ENCODE results near the gene RCC2.
"Not testable (repeated sequence)": the region's sequence is repeated elsewhere in the genome, so short reads cannot be mapped to it uniquely, and the experiment has no call there.

RCC2 gene

GRCh38 chr1:17412093-17412870, 27.2 kb downstream of the RCC2 start:
- ATAC-seq (ENCODE audit: low read depth) (no peak), DNase-seq (ENCODE audit: low spot score) (no peak)
- no peak for TF ChIP-seq CTCF (IDR thresholded peaks at IDR 0.05; ENCODE audit: poor library complexity, severe bottlenecking)
- Histone ChIP-seq H3K27me3 (ENCODE audit: insufficient read depth, poor library complexity, severe bottlenecking) (no peaks in the 10 kb centered on the region), H3K36me3 (ENCODE audit: low read depth) (peaks cover 95% of the 10 kb centered on the region), H3K4me3 (ENCODE audit: severe bottlenecking) (no peak overlapping the region), H3K4me1 (ENCODE audit: insufficient read depth, poor library complexity, severe bottlenecking) (no peaks in the 10 kb centered on the region), H3K9me3 (ENCODE audit: severe bottlenecking) (no peaks in the 10 kb centered on the region), H3K27ac (ENCODE audit: poor library complexity, severe bottlenecking) (no peak overlapping the region)

GRCh38 chr1:17409391-17409811, 30.1 kb downstream of the RCC2 start:
- ATAC-seq (ENCODE audit: low read depth): no peak
- Histone ChIP-seq H3K4me3 (ENCODE audit: severe bottlenecking) (no peak overlapping the region), H3K9me3 (ENCODE audit: severe bottlenecking) (no peaks in the 10 kb centered on the region), H3K36me3 (ENCODE audit: low read depth) (peaks cover 70% of the 10 kb centered on the region), H3K27ac (ENCODE audit: poor library complexity, severe bottlenecking) (no peak overlapping the region), H3K27me3 (ENCODE audit: insufficient read depth, poor library complexity, severe bottlenecking) (no peaks in the 10 kb centered on the region), H3K4me1 (ENCODE audit: insufficient read depth, poor library complexity, severe bottlenecking) (no peaks in the 10 kb centered on the region)
- no peak for DNase-seq (ENCODE audit: low spot score)
- TF ChIP-seq CTCF (IDR thresholded peaks at IDR 0.05; ENCODE audit: poor library complexity, severe bottlenecking): no peak

GRCh38 chr1:17407786-17408514, 31.5 kb downstream of the RCC2 start:
- H3K4me1 ChIP-seq (ENCODE audit: insufficient read depth, poor library complexity, severe bottlenecking); H3K9me3 ChIP-seq (ENCODE audit: severe bottlenecking); H3K27ac ChIP-seq (ENCODE audit: poor library complexity, severe bottlenecking); DNase-seq (ENCODE audit: low spot score); H3K27me3 ChIP-seq (ENCODE audit: insufficient read depth, poor library complexity, severe bottlenecking); H3K4me3 ChIP-seq (ENCODE audit: severe bottlenecking); ATAC-seq (ENCODE audit: low read depth): not testable (repeated sequence)
- H3K36me3 ChIP-seq (ENCODE audit: low read depth): peaks cover 55% of the 10 kb centered on the region

- H3K36me3 ChIP-seq (ENCODE audit: low read depth): peaks cover 45% of the 10 kb centered on the region
- not testable (repeated sequence) for DNase-seq (ENCODE audit: low spot score); ATAC-seq (ENCODE audit: low read depth); H3K27ac ChIP-seq (ENCODE audit: poor library complexity, severe bottlenecking); H3K9me3 ChIP-seq (ENCODE audit: severe bottlenecking); H3K4me3 ChIP-seq (ENCODE audit: severe bottlenecking); H3K4me1 ChIP-seq (ENCODE audit: insufficient read depth, poor library complexity, severe bottlenecking); H3K27me3 ChIP-seq (ENCODE audit: insufficient read depth, poor library complexity, severe bottlenecking)
Observed at GRCh38 chr1:17406760-17407475, 32.6 kb downstream of the RCC2 start.

GRCh38 chr1:17405898-17406759, 33.3 kb downstream of the RCC2 start:
- H3K36me3 ChIP-seq (ENCODE audit: low read depth): peaks cover 37% of the 10 kb centered on the region
- peak; percentile 76 for ATAC-seq (ENCODE audit: low read depth)
- no peak for DNase-seq (ENCODE audit: low spot score)
- peaks cover 7% of the 10 kb centered on the region for H3K4me1 ChIP-seq (ENCODE audit: insufficient read depth, poor library complexity, severe bottlenecking)
- no peaks in the 10 kb centered on the region for H3K9me3 ChIP-seq (ENCODE audit: severe bottlenecking)
- no peak overlapping the region for H3K27ac ChIP-seq (ENCODE audit: poor library complexity, severe bottlenecking)
- peak; percentile 85 for TF ChIP-seq CTCF (IDR thresholded peaks at IDR 0.05; ENCODE audit: poor library complexity, severe bottlenecking)
- no peak overlapping the region for H3K4me3 ChIP-seq (ENCODE audit: severe bottlenecking)
- no peaks in the 10 kb centered on the region for H3K27me3 ChIP-seq (ENCODE audit: insufficient read depth, poor library complexity, severe bottlenecking)
